Mesothelial cell of epicardium (in vitro differentiated cells): ENCODE measurements around the gene ZNF541. TPM values are rescaled to one million over a fixed set of nuclear protein-coding genes. Genes with fewer than 3 reads are reported as not detected.

Experiments
- DNase-seq, 2 experiments: peaks; one replicate each; pipeline ENCODE4 v3.0.0; 2021; ENCODE audit warnings: low spot score in 2 of 2; ENCODE audit not compliant: unreplicated experiment in 2 of 2
- H3K27ac Mint-ChIP-seq: 2 replicates; pipeline ENCODE4 v1.8.0; 2021; ENCODE audit warnings: mixed read lengths
- H3K27me3 Mint-ChIP-seq: 2 replicates; pipeline ENCODE4 v1.8.0; 2021; ENCODE audit warnings: low read depth, mixed read lengths
- H3K36me3 Mint-ChIP-seq: 2 replicates; pipeline ENCODE4 v1.8.0; 2021; ENCODE audit warnings: mixed read lengths
- H3K4me1 Mint-ChIP-seq: 2 replicates; pipeline ENCODE4 v1.8.0; 2021; ENCODE audit warnings: mixed read lengths
- H3K4me3 Mint-ChIP-seq: 2 replicates; pipeline ENCODE4 v1.8.0; 2021; ENCODE audit warnings: mild to moderate bottlenecking, moderate library complexity, mixed read lengths
- H3K9me3 Mint-ChIP-seq: 2 replicates; pipeline ENCODE4 v1.8.0; 2021; ENCODE audit warnings: mixed read lengths
- total RNA-seq: library from RNA; stranded (reverse); gene quantifications from 3 replicates; pipeline ENCODE4 v1.2.1, GENCODE V29; 2021
- TF ChIP-seq, protein P1 (sequence below): fragments of 200-600 bp; sonication (generic); IDR thresholded peaks from one replicate; pipeline ENCODE4 v1.5.0; 2021; ENCODE audit warnings: antibody characterized with exemption; ENCODE audit not compliant: unreplicated experiment

The ZNF541 gene
- total RNA-seq, 1 donor from 2014 or later: 0.18 TPM

DNA sequence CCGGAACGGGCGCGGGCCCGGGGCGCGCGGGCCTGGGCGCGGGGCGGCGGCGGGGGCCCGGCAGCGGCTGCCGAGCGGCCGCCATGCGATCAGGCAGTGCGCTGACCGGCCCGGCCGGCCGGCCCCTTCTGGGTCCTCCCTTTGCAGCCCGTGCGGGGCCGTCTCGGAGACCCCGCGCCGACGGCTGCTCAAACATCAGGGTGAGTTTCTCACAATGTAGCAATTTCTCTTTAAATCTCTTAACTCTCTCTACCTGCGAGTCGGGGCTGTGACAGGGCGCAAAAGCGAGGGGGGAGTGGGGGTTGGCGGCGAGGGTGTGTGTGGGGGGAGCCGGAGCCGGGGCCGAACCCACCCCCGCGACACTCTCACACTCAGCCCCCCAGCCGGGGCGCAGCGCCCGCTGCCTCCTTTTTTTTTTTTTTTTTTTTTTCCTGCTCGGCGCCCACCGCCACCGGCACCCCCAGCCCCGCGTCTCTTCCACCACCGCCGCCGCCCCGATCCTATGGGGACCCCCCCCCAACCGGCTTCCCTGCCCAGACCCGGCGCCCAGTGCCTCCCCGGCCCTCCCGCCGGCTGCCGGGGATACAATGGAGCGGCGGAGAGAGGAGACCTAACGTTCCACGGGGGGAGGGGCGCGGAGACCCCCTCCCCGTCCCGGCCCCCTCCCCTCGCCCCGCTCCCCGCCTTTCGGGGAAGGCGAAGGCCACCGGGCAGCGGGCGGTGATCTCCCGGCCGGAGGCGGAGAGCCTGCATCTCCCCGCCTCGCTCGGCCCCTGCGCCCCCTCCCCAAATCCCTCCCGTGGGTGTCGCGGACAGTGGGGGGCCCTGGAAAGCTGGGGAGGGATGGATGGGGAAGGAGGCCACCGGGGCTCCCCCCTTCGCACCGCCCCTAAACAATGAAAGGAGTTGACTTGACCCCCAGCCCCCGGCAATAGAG lies 36.3 kb upstream of the ZNF541 start, which contains the start of gene BICRA:
Gene BICRA, plus strand, starts transcription at position 166 of the 937 bp plus-strand sequence. CDS start 64,441 bp downstream, outside the sequence.
- Mint-ChIP-seq H3K36me3 (peaks cover 3% of the 10 kb centered on the region), H3K27ac (peak within 1 kb of the TSS; percentile 97), H3K4me1 (peaks cover 33% of the 10 kb centered on the region), H3K27me3 (no peaks in the 10 kb centered on the region), H3K4me3 (peak within 1 kb of the TSS; percentile 91), H3K9me3 (no peaks in the 10 kb centered on the region)
- DNase-seq: peak; percentile 70 to 81
- TF ChIP-seq, protein P1, sequence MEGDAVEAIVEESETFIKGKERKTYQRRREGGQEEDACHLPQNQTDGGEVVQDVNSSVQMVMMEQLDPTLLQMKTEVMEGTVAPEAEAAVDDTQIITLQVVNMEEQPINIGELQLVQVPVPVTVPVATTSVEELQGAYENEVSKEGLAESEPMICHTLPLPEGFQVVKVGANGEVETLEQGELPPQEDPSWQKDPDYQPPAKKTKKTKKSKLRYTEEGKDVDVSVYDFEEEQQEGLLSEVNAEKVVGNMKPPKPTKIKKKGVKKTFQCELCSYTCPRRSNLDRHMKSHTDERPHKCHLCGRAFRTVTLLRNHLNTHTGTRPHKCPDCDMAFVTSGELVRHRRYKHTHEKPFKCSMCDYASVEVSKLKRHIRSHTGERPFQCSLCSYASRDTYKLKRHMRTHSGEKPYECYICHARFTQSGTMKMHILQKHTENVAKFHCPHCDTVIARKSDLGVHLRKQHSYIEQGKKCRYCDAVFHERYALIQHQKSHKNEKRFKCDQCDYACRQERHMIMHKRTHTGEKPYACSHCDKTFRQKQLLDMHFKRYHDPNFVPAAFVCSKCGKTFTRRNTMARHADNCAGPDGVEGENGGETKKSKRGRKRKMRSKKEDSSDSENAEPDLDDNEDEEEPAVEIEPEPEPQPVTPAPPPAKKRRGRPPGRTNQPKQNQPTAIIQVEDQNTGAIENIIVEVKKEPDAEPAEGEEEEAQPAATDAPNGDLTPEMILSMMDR: no peak

DNA sequence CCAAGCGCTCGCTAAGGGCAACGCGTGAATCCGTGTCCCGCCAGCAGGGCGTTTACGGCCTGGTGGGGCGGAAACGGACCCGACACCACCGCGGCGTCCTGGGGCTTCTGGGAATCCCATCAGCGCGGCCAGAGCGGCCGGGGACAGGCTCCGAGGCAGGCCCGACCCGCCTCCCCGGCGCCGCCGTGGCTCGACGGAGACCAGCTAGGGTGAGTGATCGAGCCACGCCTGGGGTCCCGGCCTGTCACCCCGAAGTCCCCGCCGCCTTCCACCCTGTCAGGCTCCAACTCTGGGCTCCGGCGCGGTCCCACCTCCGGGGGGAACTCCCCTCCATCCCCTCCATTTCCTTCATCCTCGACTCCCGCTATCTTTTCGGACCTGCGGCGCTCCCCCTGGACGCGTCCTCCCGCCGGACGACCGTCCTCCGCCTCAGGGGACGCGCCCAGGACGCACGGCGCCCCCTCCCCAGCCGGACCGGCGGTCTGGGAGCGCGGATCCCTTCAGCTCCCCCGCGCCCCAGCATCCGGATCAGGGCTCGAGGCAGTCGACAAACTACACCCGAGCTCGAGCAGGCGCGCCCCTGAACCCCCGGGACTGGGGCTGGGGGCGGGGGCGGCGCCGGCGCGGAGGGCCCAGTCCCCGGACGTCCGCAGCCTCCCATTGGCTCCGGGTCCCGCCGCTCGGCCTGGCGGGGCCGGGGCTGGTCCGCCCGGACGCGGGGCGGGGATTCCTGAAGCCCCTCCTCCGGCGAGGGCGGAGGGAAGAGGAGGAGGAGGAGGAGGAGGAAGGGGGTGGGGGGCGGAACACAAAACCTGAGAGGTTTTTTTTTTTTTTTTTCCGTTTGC lies 35.3 kb upstream of the ZNF541 start:
- Mint-ChIP-seq H3K4me3 (peak overlapping the region; percentile 78), H3K9me3 (no peaks in the 10 kb centered on the region), H3K27ac (peak overlapping the region; percentile 90), H3K4me1 (peaks cover 24% of the 10 kb centered on the region), H3K36me3 (peaks cover 3% of the 10 kb centered on the region), H3K27me3 (no peaks in the 10 kb centered on the region)
- peak; percentile 93 to 97 for DNase-seq
- TF ChIP-seq, protein P1: no peak

DNA sequence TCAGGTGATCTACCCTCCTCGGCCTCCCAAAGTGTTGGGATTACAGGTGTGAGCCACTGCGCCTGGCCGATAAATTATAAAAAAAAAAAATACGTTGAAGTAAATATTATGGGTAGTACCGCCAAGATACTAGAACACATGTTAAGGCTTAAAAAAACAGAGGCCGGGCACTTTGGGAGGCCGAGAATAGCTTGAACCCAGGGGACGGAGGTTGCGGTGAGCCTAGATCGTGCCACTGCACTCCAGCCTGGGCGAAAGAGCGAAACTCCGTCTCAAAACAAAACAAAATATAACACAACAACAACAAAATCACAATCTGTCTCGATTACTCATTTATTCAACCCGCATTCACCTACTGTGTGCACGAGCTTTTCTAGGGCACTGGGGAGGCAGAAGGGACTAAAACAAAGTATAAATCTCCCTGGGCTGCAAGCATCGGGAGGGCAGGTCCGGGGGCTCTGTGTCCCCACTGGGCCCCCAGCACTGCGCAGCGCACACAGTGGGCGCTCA lies 34.7 kb upstream of the ZNF541 start:
- H3K4me1 Mint-ChIP-seq: peaks cover 18% of the 10 kb centered on the region
- H3K36me3 Mint-ChIP-seq: peaks cover 3% of the 10 kb centered on the region
- H3K4me3 Mint-ChIP-seq: peak overlapping the region; percentile 78
- H3K9me3 Mint-ChIP-seq: no peaks in the 10 kb centered on the region
- H3K27ac Mint-ChIP-seq: peak overlapping the region; percentile 90
- no peak for DNase-seq
- TF ChIP-seq, protein P1: no peak
- H3K27me3 Mint-ChIP-seq: no peaks in the 10 kb centered on the region

DNA sequence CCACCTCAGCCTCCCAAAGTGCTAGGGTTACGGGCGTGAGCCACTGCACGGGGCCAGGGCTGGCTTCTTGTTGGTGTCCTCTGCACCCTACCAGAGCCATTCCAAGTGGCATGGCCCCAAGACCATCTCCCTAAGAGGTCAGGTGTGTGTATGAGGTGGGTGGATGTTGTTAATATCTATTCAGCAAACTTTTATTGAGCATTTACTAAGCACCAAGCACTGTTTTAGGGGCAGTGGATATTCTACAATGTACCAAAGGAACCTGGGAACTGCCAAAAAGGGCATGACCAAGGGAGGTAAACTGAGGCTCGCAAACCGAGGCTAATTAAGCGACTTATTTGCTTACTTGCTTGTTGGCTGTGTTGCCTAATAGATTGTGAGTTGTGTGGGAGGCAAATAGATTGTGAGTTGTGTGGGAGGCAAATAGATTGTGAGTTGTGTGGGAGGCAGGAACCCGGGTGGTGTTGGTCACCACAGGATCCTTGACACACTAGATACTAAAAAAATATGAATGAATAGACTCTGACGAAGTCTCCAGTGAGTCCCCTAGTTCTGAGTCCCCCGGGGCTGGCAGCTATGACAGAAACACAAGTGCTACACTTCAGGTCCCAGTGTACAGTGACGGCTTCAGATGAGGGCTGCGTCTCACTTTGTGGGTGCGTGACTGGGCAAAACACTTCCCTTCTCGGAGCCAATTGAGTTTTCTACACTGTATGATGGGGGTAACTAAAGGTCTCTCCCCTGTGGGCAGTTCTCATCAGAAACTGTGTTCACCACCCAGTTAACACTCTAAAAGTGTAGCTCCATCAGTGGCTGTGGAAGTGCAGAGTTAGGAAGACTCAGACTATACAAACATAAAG lies 31.0 kb upstream of the ZNF541 start:
- Mint-ChIP-seq H3K4me3 (no peak overlapping the region), H3K4me1 (peaks cover 15% of the 10 kb centered on the region)
- no peak for DNase-seq

More for the DNA sequence above, 31.0 kb upstream of the ZNF541 start:
- H3K27me3 Mint-ChIP-seq: no peaks in the 10 kb centered on the region
- H3K27ac Mint-ChIP-seq: peak overlapping the region; percentile 54
- TF ChIP-seq, protein P1: no peak
- no peaks in the 10 kb centered on the region for H3K9me3 Mint-ChIP-seq
- peaks cover 3% of the 10 kb centered on the region for H3K36me3 Mint-ChIP-seq
